NCI-H1694 treated with DMSO at 0.1 percent for 48 hours (cell line): ENCODE measurements around the gene HNRNPR.
"Not testable (repeated sequence)": the region's sequence is repeated elsewhere in the genome, so short reads cannot be mapped to it uniquely, and the experiment has no call there.

Experiments
- DNase-seq: peaks from one replicate; lab custom pipeline; 2025; lab: John Stamatoyannopoulos, UW

The HNRNPR gene

GRCh38 chr1:23344111-23344986 is at the start of gene HNRNPR:
Gene HNRNPR (minus strand): TSS chr1:23344284. CDS start chr1:23341008, 3,276 bp downstream.
- DNase-seq: peak; percentile 97

GRCh38 chr1:23393706-23394105 is 49.6 kb upstream of the HNRNPR start:
- DNase-seq: no peak

GRCh38 chr1:23392125-23392855 is 48.2 kb upstream of the HNRNPR start:
- DNase-seq: no peak

DNA sequence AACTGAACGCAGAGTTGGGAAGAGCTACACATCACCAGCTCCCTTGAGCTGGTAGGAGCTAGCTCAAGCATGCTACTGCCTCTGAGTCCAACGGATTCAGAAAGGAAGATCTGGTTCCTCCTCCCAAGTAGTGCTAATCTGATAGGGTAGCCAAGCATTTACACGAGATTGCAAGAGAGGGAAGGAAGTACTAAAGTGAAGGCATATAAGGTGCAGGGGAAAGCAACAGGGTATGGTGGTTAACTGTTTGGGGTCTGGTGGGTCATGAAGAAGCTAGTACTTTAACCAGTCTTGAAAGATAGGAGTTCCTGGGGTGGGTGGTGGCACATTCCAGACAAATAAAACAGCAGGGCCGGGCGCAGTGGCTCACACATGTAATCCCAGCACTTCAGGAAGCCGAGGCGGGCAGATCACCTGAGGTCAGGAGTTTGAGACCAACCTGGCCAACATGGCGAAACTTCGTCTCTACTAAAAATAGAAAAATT is 45.8 kb upstream of the HNRNPR start:
- no peak for DNase-seq

DNA sequence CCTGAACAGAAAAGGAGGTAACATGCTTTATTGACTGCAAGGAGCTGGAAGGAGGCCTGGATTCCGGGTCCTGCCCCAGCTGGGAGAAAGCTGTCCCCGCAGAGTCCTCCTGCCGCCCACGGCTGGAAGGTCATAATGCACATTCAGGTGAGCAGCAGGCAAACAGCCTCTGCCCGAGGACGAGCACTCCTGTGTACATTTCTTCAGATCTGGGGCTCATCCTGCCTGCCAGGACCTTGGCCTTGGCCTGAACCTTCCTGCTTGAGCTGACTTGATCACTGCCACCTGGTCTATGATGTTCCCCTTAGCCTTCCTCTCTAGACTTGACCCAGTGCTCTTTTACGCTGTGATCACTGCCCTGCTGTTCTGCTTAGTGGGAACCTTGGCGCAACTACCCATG is 43.4 kb upstream of the HNRNPR start:
- DNase-seq: no peak

GRCh38 chr1:23385119-23385621 is 41.1 kb upstream of the HNRNPR start:
- DNase-seq: no peak

DNA sequence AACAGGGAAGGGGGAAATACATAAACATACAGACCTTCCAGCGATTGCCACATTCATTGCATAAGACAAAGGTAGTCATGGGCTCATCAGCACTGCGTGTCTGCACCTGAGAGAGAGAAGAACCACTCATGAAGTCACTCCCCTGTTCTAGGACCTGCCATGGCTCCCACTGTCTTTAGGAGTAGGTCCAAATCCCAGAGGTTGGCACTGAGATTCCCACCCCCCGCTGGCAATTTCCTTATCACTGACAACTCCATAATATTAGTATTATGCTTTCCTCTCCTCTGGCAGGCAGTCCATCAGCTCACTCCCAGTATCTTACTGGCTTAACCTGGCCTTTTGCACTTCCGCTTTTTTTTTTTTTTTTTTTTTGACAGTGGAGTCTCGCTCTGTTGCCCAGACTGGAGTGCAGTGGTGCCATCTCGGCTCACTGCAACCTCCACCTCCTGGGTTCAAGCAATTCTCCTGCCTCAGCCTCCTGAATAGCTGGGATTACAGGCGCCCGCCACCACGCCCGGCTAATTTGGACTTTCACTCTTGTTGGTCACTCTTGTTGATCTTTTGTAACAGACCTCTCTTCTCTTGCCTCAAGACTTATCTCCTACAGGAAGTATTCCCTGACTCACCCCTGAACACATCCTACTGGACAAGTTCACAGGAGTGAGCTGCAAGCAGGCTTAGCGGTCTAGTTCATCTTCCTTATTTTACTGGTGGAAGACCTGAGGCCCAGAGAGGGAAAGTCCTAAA is 40.4 kb upstream of the HNRNPR start:
- no peak for DNase-seq

DNA sequence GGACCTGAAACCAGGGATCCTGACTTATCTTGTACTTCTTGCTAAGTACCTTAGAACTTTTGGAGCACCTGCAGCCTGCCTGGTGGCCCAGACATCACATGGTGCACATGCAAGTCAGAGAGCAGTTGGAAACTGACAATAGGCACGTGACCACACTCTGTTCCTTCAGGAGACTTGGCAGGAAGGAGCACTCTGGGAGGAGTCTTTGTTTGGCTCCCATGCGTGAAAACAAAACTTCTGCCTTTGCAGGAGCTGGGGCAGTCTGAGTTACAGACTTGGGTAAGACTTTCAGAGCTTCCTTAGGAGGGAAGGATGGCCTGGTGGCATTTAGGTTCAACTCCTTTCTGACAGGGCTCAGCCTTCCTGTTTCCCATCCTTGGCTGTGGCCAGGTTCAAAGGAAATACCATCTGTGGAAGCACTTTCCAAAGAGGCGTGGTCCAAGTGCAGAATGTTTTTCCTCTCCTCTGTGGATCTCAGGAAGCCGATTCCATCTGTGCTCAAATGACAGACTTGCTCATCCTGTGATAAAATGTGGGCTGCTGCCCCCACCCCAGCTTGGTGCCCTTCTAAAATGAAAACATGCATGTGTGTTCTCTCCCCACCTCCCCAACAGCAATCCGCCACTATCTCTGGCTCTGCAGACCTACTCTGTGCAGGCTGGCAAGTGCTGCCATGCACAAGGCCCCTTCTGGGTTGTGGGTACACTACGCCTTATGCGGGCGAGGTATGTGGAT is 39.7 kb upstream of the HNRNPR start:
- no peak for DNase-seq

DNA sequence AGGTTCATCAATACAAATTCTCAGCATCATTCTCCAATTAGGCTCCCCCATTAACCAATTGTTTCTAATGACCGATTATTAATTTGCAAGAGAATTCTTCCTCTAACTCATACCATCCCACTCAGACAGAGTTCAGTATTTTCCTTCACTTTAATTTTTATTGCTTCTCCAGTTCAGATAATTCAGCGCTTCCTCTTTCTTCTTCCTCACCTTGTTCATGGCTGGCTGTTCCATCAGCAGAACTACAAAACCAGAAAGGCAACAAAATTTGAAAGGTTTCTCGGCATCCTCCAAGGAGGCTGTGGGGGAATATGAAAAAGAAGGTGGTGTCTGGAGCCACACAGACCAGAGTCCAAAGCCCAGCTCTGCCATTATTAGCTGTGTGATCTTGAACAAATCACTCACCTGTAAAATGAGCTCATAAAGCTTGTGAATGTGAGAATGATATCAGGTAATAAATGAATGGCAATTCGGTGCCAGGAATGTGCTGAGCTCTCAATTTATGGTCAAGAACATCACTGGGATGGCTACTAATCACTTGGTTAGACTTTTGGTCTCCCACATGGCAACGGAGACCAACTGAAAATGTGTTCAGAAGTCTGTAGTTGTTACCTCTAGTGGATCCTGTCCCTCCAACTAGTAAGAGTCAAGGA is 37.3 kb upstream of the HNRNPR start:
- no peak for DNase-seq

- no peak for DNase-seq
Measured at GRCh38 chr1:23380719-23381118, 36.6 kb upstream of the HNRNPR start.

GRCh38 chr1:23380236-23380635 is 36.2 kb upstream of the HNRNPR start:
- DNase-seq: not testable (repeated sequence)

DNA sequence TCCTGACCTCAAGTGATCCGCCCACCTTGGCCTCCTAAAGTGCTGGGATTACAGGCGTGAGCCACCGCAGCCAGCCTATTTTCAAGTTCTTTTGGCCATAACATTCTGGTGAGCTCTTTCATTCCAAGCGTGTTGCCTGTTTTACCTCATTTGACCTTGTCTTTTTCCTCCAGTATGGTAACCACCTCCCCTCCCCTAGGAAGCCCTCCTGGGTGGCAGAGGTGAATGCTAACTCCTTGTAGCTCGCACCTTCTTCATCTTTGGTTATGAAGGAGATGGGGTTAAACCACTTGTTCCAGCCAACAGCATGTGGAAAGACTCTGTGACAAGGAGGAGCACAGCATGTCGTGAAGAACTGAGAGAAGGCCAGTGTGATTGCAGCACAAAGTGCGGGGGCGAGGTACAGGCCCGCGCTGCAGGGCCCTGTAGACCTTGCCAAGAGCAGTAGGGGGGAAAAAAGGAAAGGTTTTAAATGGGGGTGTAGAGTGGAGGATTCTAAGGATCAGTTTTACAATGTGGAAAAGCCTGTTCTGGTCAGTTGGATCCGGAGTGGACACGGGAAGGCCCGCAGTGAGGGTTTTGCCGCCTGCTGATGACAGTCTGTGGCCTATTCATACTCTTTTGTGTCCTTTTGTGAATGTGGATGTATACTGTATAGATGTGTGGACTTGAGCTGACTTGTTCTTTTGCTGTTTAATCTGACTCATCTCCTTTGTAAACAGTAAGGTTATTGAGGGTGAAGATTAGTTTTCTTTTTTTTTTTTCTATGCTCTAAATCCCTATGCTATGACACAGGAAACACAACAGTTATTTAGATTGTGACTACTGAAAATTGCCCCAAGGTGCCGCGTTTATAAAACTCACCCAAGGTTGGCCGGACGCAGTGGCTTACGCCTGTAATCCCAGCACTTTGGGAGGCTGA is 33.1 kb upstream of the HNRNPR start:
- DNase-seq: no peak

GRCh38 chr1:23374079-23374735 is 30.1 kb upstream of the HNRNPR start:
- not testable (repeated sequence) for DNase-seq

GRCh38 chr1:23371987-23372880 is 28.1 kb upstream of the HNRNPR start:
- no peak for DNase-seq

- no peak for DNase-seq
Measured at GRCh38 chr1:23370709-23371584, 26.9 kb upstream of the HNRNPR start.

- DNase-seq: no peak
Measured at GRCh38 chr1:23370330-23370708, 26.2 kb upstream of the HNRNPR start.

- DNase-seq: peak; percentile 66
Measured at GRCh38 chr1:23369335-23370013, 25.4 kb upstream of the HNRNPR start, which contains the start of gene ZNF436. Gene ZNF436 (minus strand): TSS chr1:23369836. CDS start chr1:23368005, 1,831 bp downstream.
